HepG2 (cell line): ENCODE results near the gene SRSF7. TPM values are rescaled to one million over a fixed set of nuclear protein-coding genes. Genes with fewer than 3 reads are reported as not detected.

Experiments
- ATAC-seq: fragments of 200-7000 bp; cut with Tn5 transposase; 3 replicates; pipeline ENCODE4 v1.9.1; 2020; ENCODE audit warnings: mild to moderate bottlenecking, moderate library complexity
- BruUV-seq: library from RNA; stranded (reverse); fragments of 400-500 nt; replicated peaks from 2 replicates; lab custom pipeline; 2021; lab: Mats Ljungman, UMichigan
- CTCF ChIA-PET: fragments of 300-600 bp; formaldehyde crosslinking; extraction: SDS; loops from one replicate; lab custom pipeline; 2021; ENCODE audit warnings: low total read pairs, inconsistent platforms, low intra/inter-chr PET ratio; lab: Yijun Ruan, JAX
- POLR2A ChIA-PET: fragments of 350-600 bp; sonication (Branson Sonifier 250); formaldehyde crosslinking; loops from one replicate; lab custom pipeline; 2020; ENCODE audit warnings: antibody characterized with exemption, inconsistent platforms; lab: Yijun Ruan, JAX
- DNase-seq: peaks from one replicate; pipeline ENCODE4 v3.0.0-alpha.2; 2015; ENCODE audit warnings: low spot score
- FAIRE-seq: peaks from 3 replicates; lab custom pipeline; 2011; peaks lifted over from hg19 to GRCh38; lab: Jason Lieb, UNC
- H2AFZ ChIP-seq: one replicate; pipeline ENCODE4 v1.6.1; 2011; ENCODE audit warnings: low read length, inconsistent platforms
- H3K27ac ChIP-seq: fragments of 300-600 bp; 3 replicates; pipeline ENCODE4 v1.8.0; 2011; ENCODE audit warnings: mixed run types, mild to moderate bottlenecking, mixed read lengths, low read length, inconsistent platforms; ENCODE audit not compliant: insufficient read depth; ENCODE audit errors: extremely low read length
- H3K27me3 ChIP-seq, 2 experiments: fragments of 200-600 bp in 1 of 2; 2 replicates in 1 of 2; 3 replicates in 1 of 2; pipeline versions ENCODE4 v1.6.0 to v1.8.0; 2011; ENCODE audit warnings: low read length in 2 of 2, mild to moderate bottlenecking in 2 of 2, moderate library complexity in 2 of 2, inconsistent platforms in 1 of 2; ENCODE audit not compliant: insufficient read depth in 2 of 2, control insufficient read depth in 1 of 2
- H3K36me3 ChIP-seq, 2 experiments: fragments of 200-600 bp in 1 of 2; replicated peaks in 1 of 2; 2 replicates in 1 of 2; 3 replicates in 1 of 2; pipeline versions ENCODE4 v1.5.1 to v1.8.0; 2011; ENCODE audit warnings: low read length in 2 of 2, inconsistent platforms in 1 of 2; ENCODE audit not compliant: insufficient read depth in 2 of 2, control insufficient read depth in 1 of 2
- H3K4me1 ChIP-seq: 2 replicates; pipeline ENCODE4 v1.5.1; 2012; ENCODE audit warnings: low read length, inconsistent platforms; ENCODE audit not compliant: insufficient read depth
- H3K4me2 ChIP-seq: 2 replicates; pipeline ENCODE4 v1.6.0; 2011; ENCODE audit warnings: low read depth, low read length, inconsistent platforms
- H3K4me3 ChIP-seq, 3 experiments: fragments of 200-600 bp in 1 of 3; sonication (generic), shearing (Covaris generic) in 1 of 3; replicated peaks in 1 of 3; 2 replicates each; pipeline ENCODE4 v1.5.1; 2011 to 2016; ENCODE audit warnings: low read length in 3 of 3, inconsistent platforms in 2 of 3, low read depth in 2 of 3, mild to moderate bottlenecking in 2 of 3, control low read depth in 1 of 3, mixed read lengths in 1 of 3; ENCODE audit not compliant: insufficient read depth in 1 of 3
- H3K79me2 ChIP-seq: one replicate; pipeline ENCODE4 v1.6.1; 2011; ENCODE audit warnings: low read length, inconsistent platforms; ENCODE audit not compliant: insufficient read depth
- H3K9ac ChIP-seq: 2 replicates; pipeline ENCODE4 v1.6.0; 2011; ENCODE audit warnings: mild to moderate bottlenecking, low read depth, low read length, inconsistent platforms; ENCODE audit not compliant: insufficient read depth
- H3K9me3 ChIP-seq: 2 replicates; pipeline ENCODE4 v1.5.1; 2012; ENCODE audit warnings: mild to moderate bottlenecking, low read length
- H4K20me1 ChIP-seq: 2 replicates; pipeline ENCODE4 v1.6.0; 2011; ENCODE audit warnings: inconsistent platforms, mild to moderate bottlenecking, low read length, moderate library complexity; ENCODE audit not compliant: insufficient read depth
- CENPT ChIP-seq: sonication (generic); formaldehyde crosslinking; IDR thresholded peaks from 2 replicates; pipeline ENCODE4 v1.8.0; 2022; ENCODE audit warnings: low read depth, mild to moderate bottlenecking, moderate library complexity, missing genetic modification reagents
- GTF3A ChIP-seq: sonication (generic); formaldehyde crosslinking; conservative IDR thresholded peaks from 2 replicates; pipeline ENCODE4 v1.4.0; 2020; ENCODE audit warnings: mild to moderate bottlenecking, missing genetic modification reagents
- MBD4 ChIP-seq: IDR thresholded peaks from 2 replicates; pipeline ENCODE4 v1.6.1; 2012; ENCODE audit warnings: low read length, inconsistent platforms, borderline replicate concordance
- MED8 ChIP-seq: sonication (generic); formaldehyde crosslinking; IDR thresholded peaks from 2 replicates; pipeline ENCODE4 v1.8.1; 2023; ENCODE audit warnings: mild to moderate bottlenecking, missing genetic modification reagents; ENCODE audit not compliant: insufficient replicate concordance
- PAWR ChIP-seq: sonication (generic); formaldehyde crosslinking; IDR thresholded peaks from 2 replicates; pipeline ENCODE4 v1.4.0; 2020; ENCODE audit warnings: missing genetic modification reagents, mild to moderate bottlenecking, borderline replicate concordance
- SMYD3 ChIP-seq: sonication (generic); formaldehyde crosslinking; IDR thresholded peaks from 2 replicates; pipeline ENCODE4 v1.8.1; 2023; ENCODE audit warnings: mild to moderate bottlenecking, missing genetic modification reagents
- ZFP90 ChIP-seq: sonication (generic); formaldehyde crosslinking; IDR thresholded peaks from 2 replicates; pipeline ENCODE4 v1.8.0; 2022; ENCODE audit warnings: missing genetic modification reagents, mild to moderate bottlenecking, inconsistent platforms, borderline replicate concordance
- ZNF33B ChIP-seq: sonication (generic); formaldehyde crosslinking; IDR thresholded peaks from 2 replicates; pipeline ENCODE4 v1.5.1; 2020; ENCODE audit warnings: mild to moderate bottlenecking, missing genetic modification reagents
- ZNF543 ChIP-seq: sonication (generic); formaldehyde crosslinking; IDR thresholded peaks from 2 replicates; pipeline ENCODE4 v1.4.0; 2020; ENCODE audit warnings: mild to moderate bottlenecking, missing genetic modification reagents
- ZNF841 ChIP-seq: sonication (generic); formaldehyde crosslinking; IDR thresholded peaks from 2 replicates; pipeline ENCODE4 v1.8.1; 2023; ENCODE audit warnings: missing genetic modification reagents, borderline replicate concordance
- WGBS: methylation state at CpG from one replicate; pipeline ENCODE4 v1.1.6; 2017; ENCODE audit warnings: low lambda C conversion rate; 5-methylcytosine and 5-hydroxymethylcytosine counted together
- in situ Hi-C: cut with HindIII; loops from 2 replicates; pipeline ENCODE4 v1.10.0; 2017; ENCODE audit warnings: low pct_unique_long_range_greater_than_20kb; ENCODE audit not compliant: extremely low pct_ligation_motif_present
- intact Hi-C: fragments of 100-400 bp; cut with micrococcal nuclease; formaldehyde crosslinking; loops from one replicate; pipeline ENCODE4 v1.10.0; 2022; ENCODE audit not compliant: unreplicated experiment
- polyA plus RNA-seq, 8 experiments: library from polyadenylated mRNA; depleted of rRNA in 3 of 8; stranded (reverse) in 7 of 8; unstranded in 1 of 8; fragments of >200 nt; fragmentation: Illumina TruSeq in 4 of 8; extraction: Trizol in 4 of 8; gene quantifications; 2 replicates each; pipeline versions ENCODE4 v1.2.1 to v1.2.3, GENCODE V29; 2011 to 2016; ENCODE audit warnings: low read depth in 4 of 8, missing spikeins in 1 of 8, mixed read lengths in 1 of 8; ENCODE audit not compliant: insufficient read depth in 1 of 8
- total RNA-seq, 5 experiments: library from RNA; depleted of rRNA; stranded (reverse); fragments of >200 nt; fragmentation: Illumina TruSeq; extraction: Trizol; gene quantifications; 2 replicates each; pipeline ENCODE4 v1.2.3, GENCODE V29; 2016; ENCODE audit warnings: low read depth in 1 of 5
- TF ChIP-seq, protein P1 (sequence below): sonication (generic); formaldehyde crosslinking; conservative IDR thresholded peaks from 2 replicates; pipeline ENCODE4 v1.4.0; 2020; ENCODE audit warnings: mild to moderate bottlenecking, missing genetic modification reagents, moderate library complexity
- TF ChIP-seq, protein P2 (sequence below): sonication (generic); formaldehyde crosslinking; IDR thresholded peaks from 2 replicates; pipeline ENCODE4 v1.4.0; 2020; ENCODE audit warnings: missing genetic modification reagents, low read depth, mild to moderate bottlenecking, borderline replicate concordance
- TF ChIP-seq, protein P3 (sequence below): sonication (generic); formaldehyde crosslinking; IDR thresholded peaks from 2 replicates; pipeline ENCODE4 v1.4.0; 2020; ENCODE audit warnings: missing genetic modification reagents

SRSF7 gene
- total and polyA plus RNA-seq, 2 of the 13 experiments (the other 11 are each of a cell fraction or from before 2014, with no cell fraction given), result 172 to 275 TPM

DNA sequence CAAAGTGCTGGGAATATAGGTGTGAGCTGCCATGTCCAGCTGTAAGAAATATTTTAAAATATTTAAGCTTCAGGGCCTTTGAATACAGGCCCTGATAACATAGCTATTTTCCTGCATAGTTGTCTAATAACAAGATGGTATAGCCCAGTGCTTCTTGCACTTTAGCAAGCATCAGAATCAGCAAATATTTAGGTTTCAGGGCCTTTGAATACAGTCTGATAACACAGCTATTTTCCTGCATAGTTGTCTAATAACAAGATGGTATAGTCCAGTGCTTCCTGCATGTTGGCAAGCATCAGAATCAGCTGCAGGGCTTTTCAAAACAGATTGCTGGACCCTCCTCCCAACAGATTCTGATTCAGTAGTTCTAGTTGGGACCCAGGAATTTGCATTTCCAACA is 32.4 kb upstream of the SRSF7 start (continued):
- TF ChIP-seq, protein P1, sequence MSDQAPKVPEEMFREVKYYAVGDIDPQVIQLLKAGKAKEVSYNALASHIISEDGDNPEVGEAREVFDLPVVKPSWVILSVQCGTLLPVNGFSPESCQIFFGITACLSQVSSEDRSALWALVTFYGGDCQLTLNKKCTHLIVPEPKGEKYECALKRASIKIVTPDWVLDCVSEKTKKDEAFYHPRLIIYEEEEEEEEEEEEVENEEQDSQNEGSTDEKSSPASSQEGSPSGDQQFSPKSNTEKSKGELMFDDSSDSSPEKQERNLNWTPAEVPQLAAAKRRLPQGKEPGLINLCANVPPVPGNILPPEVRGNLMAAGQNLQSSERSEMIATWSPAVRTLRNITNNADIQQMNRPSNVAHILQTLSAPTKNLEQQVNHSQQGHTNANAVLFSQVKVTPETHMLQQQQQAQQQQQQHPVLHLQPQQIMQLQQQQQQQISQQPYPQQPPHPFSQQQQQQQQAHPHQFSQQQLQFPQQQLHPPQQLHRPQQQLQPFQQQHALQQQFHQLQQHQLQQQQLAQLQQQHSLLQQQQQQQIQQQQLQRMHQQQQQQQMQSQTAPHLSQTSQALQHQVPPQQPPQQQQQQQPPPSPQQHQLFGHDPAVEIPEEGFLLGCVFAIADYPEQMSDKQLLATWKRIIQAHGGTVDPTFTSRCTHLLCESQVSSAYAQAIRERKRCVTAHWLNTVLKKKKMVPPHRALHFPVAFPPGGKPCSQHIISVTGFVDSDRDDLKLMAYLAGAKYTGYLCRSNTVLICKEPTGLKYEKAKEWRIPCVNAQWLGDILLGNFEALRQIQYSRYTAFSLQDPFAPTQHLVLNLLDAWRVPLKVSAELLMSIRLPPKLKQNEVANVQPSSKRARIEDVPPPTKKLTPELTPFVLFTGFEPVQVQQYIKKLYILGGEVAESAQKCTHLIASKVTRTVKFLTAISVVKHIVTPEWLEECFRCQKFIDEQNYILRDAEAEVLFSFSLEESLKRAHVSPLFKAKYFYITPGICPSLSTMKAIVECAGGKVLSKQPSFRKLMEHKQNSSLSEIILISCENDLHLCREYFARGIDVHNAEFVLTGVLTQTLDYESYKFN, result no peak
- no peak for TF ChIP-seq GTF3A (CRISPR knock-in tag)
- TF ChIP-seq PAWR (CRISPR knock-in tag), result no peak
- TF ChIP-seq CENPT, result no peak
- TF ChIP-seq ZNF33B (CRISPR knock-in tag), result no peak
- TF ChIP-seq ZNF841 (CRISPR knock-in tag), result no peak
- TF ChIP-seq MBD4, result no peak
- TF ChIP-seq, protein P2, sequence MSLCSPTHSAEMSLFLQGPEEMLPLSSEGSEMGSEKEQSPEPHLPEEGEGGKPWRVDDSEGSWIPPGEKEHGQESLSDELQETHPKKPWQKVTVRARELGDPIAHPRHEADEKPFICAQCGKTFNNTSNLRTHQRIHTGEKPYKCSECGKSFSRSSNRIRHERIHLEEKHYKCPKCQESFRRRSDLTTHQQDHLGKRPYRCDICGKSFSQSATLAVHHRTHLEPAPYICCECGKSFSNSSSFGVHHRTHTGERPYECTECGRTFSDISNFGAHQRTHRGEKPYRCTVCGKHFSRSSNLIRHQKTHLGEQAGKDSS, result no peak
- no peak for TF ChIP-seq ZNF543 (CRISPR knock-in tag)

DNA sequence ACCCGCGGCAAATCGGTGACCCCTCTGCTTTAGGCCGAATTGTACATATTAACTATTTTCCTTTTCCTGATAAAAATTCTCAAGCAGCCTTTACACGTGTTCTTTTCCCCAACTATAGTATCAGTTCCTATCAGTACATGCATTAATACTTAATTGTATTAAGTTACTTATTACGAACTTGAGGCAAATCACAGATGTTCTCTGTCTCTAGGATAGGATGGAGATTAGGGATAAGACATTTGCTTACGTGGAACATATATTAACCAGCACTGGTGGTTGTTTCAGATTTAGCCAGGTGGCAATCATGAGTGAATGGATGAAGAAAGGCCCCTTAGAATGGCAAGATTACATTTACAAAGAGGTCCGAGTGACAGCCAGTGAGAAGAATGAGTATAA is 27.5 kb upstream of the SRSF7 start:
- ChIA-PET POLR2A (interaction anchor here (1.5 kb wide), 1 partner anchor 28 kb away, joined by 5 read pairs; the partner anchor contains the start of gene SRSF7), CTCF (no interaction called here)
- ATAC-seq (no peak), DNase-seq (no peak), FAIRE-seq (no peak)
- WGBS, result 9% methylated on average over 8 of the region's 8 CpGs
- no peaks in the 10 kb centered on the region; a peak in 1 of 5 replicates for H3K27me3 ChIP-seq
- H3K79me2 ChIP-seq, result peaks cover 11% of the 10 kb centered on the region
- peak overlapping the region; percentile 91 for H3K4me2 ChIP-seq
- no TSS peak for BruUV-seq
- no peaks in the 10 kb centered on the region for H4K20me1 ChIP-seq
- peak overlapping the region; percentile 50 for H3K27ac ChIP-seq
- in situ Hi-C loops (no loop called here), intact Hi-C loops (no loop called here)
- H2AFZ ChIP-seq, result peak overlapping the region; percentile 52
- H3K9ac ChIP-seq, result peak overlapping the region; percentile 79
- H3K36me3 ChIP-seq, result peaks cover 8 to 12% of the 10 kb centered on the region in 2 experiments; a peak in 4 of 5 replicates
- TF ChIP-seq ZFP90 (CRISPR knock-in tag) (peak; percentile 20; the same call in 1 of the 2 replicates), ZNF543 (CRISPR knock-in tag) (no peak), SMYD3 (0 out of 2 replicates have a peak, but pooled peaks have one; percentile 13), MED8 (no peak)
- TF ChIP-seq, protein P3, sequence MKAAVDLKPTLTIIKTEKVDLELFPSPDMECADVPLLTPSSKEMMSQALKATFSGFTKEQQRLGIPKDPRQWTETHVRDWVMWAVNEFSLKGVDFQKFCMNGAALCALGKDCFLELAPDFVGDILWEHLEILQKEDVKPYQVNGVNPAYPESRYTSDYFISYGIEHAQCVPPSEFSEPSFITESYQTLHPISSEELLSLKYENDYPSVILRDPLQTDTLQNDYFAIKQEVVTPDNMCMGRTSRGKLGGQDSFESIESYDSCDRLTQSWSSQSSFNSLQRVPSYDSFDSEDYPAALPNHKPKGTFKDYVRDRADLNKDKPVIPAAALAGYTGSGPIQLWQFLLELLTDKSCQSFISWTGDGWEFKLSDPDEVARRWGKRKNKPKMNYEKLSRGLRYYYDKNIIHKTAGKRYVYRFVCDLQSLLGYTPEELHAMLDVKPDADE, result 0 out of 2 replicates have a peak, but pooled peaks have one; percentile 48
- peak overlapping the region; percentile 81 to 93 (median 86) for H3K4me3 ChIP-seq
- H3K4me1 ChIP-seq, result peaks cover 48% of the 10 kb centered on the region
- H3K9me3 ChIP-seq, result no peaks in the 10 kb centered on the region
